ENCODE results near the gene EMC6. TPM values are rescaled to one million over a fixed set of nuclear protein-coding genes. Genes with fewer than 3 reads are reported as not detected.
"Not testable (repeated sequence)": the region's sequence is repeated elsewhere in the genome, so short reads cannot be mapped to it uniquely, and the experiment has no call there.

EMC6 gene
- total RNA-seq, 1 experiment from 2014 or later: 62.4 TPM

DNA sequence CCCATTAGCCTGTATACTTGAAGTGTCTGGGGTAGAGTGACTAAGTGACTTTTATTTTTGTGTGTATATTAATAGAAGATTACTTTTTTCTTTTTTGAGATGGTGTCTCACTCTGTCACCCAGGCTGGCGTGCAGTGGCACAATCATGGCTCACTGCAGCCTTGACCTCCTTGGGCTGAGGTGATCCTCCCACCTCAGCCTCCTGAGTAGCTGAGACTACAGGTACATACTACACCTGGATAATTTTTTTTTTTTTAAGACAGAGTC lies 37.0 kb downstream of the EMC6 start:
- CTCF ChIA-PET; POLR2A ChIA-PET; H3K9me3 ChIP-seq (ENCODE audit: control insufficient read depth in 1 of 2, insufficient read depth in 1 of 2, low read depth in 1 of 2, low read length in 2 of 2); H4K20me1 ChIP-seq (ENCODE audit: insufficient read depth); H3K27me3 ChIP-seq (ENCODE audit: insufficient read depth, low read length); H3K27ac ChIP-seq (ENCODE audit: low read depth, low read length); H3K36me3 ChIP-seq (ENCODE audit: control insufficient read depth in 1 of 2, insufficient read depth in 2 of 2, low read length in 2 of 2); BruUV-seq (replicated peaks); DNase-seq (ENCODE audit: low read depth, low spot score); H3K4me2 ChIP-seq (ENCODE audit: low read length); H3K4me3 ChIP-seq (replicated peaks in 1 of 2; ENCODE audit: low read depth in 1 of 2, low read length in 2 of 2); ATAC-seq; H3K9me2 ChIP-seq (ENCODE audit: insufficient read depth); H3K79me2 ChIP-seq (ENCODE audit: insufficient read depth, low read length); intact Hi-C loops (cut with micrococcal nuclease); H2AFZ ChIP-seq (ENCODE audit: low read depth, low read length, poor library complexity, severe bottlenecking); RAD21 ChIA-PET (ENCODE audit: low non-redundant PET in 1 of 2, low total read pairs in 2 of 2, uncharacterized antibody in 2 of 2, unreplicated experiment in 2 of 2); H3K4me1 ChIP-seq (ENCODE audit: control insufficient read depth in 1 of 2, insufficient read depth in 2 of 2, low read length in 2 of 2); H3K9ac ChIP-seq (ENCODE audit: low read length): not testable (repeated sequence)

DNA sequence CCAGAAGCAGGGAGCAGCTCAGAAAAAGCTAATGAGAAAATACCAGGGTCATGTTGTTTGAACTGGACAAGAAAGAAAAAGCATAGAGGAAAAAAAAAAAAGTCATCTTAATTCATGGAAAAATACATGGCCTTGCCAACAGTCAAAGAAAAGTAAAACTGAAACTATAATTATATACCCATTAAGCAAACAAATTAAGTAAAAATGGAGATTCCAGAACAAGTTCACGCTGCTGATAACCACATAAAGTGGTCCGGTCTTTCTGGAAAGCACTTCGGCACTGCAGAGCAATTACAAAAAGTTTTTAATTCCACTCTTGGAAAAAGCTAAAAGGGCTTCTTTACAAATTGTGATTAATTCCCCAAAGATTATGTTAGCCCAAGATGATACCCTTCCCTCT lies 39.8 kb downstream of the EMC6 start:
- CTCF ChIA-PET: interaction anchor here (1.8 kb wide), 1 partner anchor 29 kb away, joined by 5 read pairs; no protein-coding TSS in a partner anchor
- no peak for ATAC-seq

More for the DNA sequence above, 39.8 kb downstream of the EMC6 start:
- Histone ChIP-seq H3K27ac (ENCODE audit: low read depth, low read length) (no peak overlapping the region), H3K9me2 (ENCODE audit: insufficient read depth) (no peaks in the 10 kb centered on the region), H3K9me3 (ENCODE audit: control insufficient read depth in 1 of 2, insufficient read depth in 1 of 2, low read depth in 1 of 2, low read length in 2 of 2) (no peaks in the 10 kb centered on the region), H2AFZ (ENCODE audit: low read depth, low read length, poor library complexity, severe bottlenecking) (no peak overlapping the region), H3K4me2 (ENCODE audit: low read length) (no peak overlapping the region), H3K4me1 (ENCODE audit: control insufficient read depth in 1 of 2, insufficient read depth in 2 of 2, low read length in 2 of 2) (peaks cover 0 to 4% of the 10 kb centered on the region in 2 experiments; a peak in 2 of 4 replicates), H3K79me2 (ENCODE audit: insufficient read depth, low read length) (no peaks in the 10 kb centered on the region), H3K27me3 (ENCODE audit: insufficient read depth, low read length) (no peaks in the 10 kb centered on the region), H3K36me3 (ENCODE audit: control insufficient read depth in 1 of 2, insufficient read depth in 2 of 2, low read length in 2 of 2) (no peaks in the 10 kb centered on the region), H3K9ac (ENCODE audit: low read length) (no peak overlapping the region), H3K4me3 (replicated peaks in 1 of 2; ENCODE audit: low read depth in 1 of 2, low read length in 2 of 2) (no peak overlapping the region), H4K20me1 (ENCODE audit: insufficient read depth) (no peaks in the 10 kb centered on the region; the same call in 1 of the 2 replicates)
- TF ChIP-seq, protein P1, sequence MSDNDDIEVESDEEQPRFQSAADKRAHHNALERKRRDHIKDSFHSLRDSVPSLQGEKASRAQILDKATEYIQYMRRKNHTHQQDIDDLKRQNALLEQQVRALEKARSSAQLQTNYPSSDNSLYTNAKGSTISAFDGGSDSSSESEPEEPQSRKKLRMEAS (IDR thresholded peaks at IDR 0.05): no peak
- no peak for TF ChIP-seq EZH2phosphoT487 (IDR thresholded peaks at IDR 0.05; ENCODE audit: borderline replicate concordance)
- no peak for TF ChIP-seq ELF1 (IDR thresholded peaks at IDR 0.05; ENCODE audit: borderline replicate concordance, low read depth)
- TF ChIP-seq POLR2A (IDR thresholded peaks at IDR 0.05; ENCODE audit: borderline replicate concordance, extremely low read depth, insufficient read depth, insufficient read length): no peak
- no peak for TF ChIP-seq RAD21 (IDR thresholded peaks at IDR 0.05; ENCODE audit: low read depth)
- TF ChIP-seq, protein P2, sequence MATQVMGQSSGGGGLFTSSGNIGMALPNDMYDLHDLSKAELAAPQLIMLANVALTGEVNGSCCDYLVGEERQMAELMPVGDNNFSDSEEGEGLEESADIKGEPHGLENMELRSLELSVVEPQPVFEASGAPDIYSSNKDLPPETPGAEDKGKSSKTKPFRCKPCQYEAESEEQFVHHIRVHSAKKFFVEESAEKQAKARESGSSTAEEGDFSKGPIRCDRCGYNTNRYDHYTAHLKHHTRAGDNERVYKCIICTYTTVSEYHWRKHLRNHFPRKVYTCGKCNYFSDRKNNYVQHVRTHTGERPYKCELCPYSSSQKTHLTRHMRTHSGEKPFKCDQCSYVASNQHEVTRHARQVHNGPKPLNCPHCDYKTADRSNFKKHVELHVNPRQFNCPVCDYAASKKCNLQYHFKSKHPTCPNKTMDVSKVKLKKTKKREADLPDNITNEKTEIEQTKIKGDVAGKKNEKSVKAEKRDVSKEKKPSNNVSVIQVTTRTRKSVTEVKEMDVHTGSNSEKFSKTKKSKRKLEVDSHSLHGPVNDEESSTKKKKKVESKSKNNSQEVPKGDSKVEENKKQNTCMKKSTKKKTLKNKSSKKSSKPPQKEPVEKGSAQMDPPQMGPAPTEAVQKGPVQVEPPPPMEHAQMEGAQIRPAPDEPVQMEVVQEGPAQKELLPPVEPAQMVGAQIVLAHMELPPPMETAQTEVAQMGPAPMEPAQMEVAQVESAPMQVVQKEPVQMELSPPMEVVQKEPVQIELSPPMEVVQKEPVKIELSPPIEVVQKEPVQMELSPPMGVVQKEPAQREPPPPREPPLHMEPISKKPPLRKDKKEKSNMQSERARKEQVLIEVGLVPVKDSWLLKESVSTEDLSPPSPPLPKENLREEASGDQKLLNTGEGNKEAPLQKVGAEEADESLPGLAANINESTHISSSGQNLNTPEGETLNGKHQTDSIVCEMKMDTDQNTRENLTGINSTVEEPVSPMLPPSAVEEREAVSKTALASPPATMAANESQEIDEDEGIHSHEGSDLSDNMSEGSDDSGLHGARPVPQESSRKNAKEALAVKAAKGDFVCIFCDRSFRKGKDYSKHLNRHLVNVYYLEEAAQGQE (IDR thresholded peaks at IDR 0.05; ENCODE audit: low read depth): no peak
- ChIA-PET POLR2A (no interaction called here), RAD21 (ENCODE audit: low non-redundant PET in 1 of 2, low total read pairs in 2 of 2, uncharacterized antibody in 2 of 2, unreplicated experiment in 2 of 2) (no interaction called here)
- intact Hi-C loops (cut with micrococcal nuclease): no loop called here
- BruUV-seq (replicated peaks): no TSS peak
- DNase-seq (ENCODE audit: low read depth, low spot score): no peak
